Uterus (tissue), 4 donors: ENCODE data around the gene LAYN. TPM values are rescaled to one million over a fixed set of nuclear protein-coding genes. Genes with fewer than 3 reads are reported as not detected.

Experiments used
- DNase-seq, 2 donors: peaks; one replicate each; pipeline ENCODE4 v3.0.0-alpha.2; 2019 to 2020
- H3K27ac ChIP-seq, 2 donors: fragments of 200-600 bp; sonication (generic); 1 replicate in 1 of 2; 2 replicates in 1 of 2; pipeline ENCODE4 v1.5.1; 2016 to 2018
- H3K27me3 ChIP-seq, 2 donors: fragments of 200-600 bp; sonication (generic); one replicate each; pipeline ENCODE4 v1.5.1; 2018 to 2019; ENCODE audit warnings: control low read depth in 1 of 2
- H3K36me3 ChIP-seq, 2 donors: fragments of 200-600 bp; sonication (generic); one replicate each; pipeline ENCODE4 v1.5.1; 2019; ENCODE audit warnings: control low read depth in 1 of 2
- H3K4me1 ChIP-seq, 2 donors: fragments of 200-600 bp; sonication (generic); one replicate each; pipeline ENCODE4 v1.5.1; 2018 to 2019; ENCODE audit warnings: control low read depth in 1 of 2
- H3K4me3 ChIP-seq, 2 donors: fragments of 200-600 bp; sonication (generic); 1 replicate in 1 of 2; 2 replicates in 1 of 2; pipeline ENCODE4 v1.5.1; 2018 to 2019; ENCODE audit warnings: mild to moderate bottlenecking in 1 of 2
- H3K9me3 ChIP-seq, 2 donors: fragments of 200-600 bp; sonication (generic); one replicate each; pipeline ENCODE4 v1.5.1; 2019; ENCODE audit warnings: control low read depth in 1 of 2
- POLR2A ChIP-seq, 2 donors: fragments of 450-650 bp; IDR thresholded peaks; one replicate each; pipeline ENCODE4 v1.6.1; 2016; ENCODE audit warnings: antibody characterized with exemption in 2 of 2, mild to moderate bottlenecking in 1 of 2, moderate library complexity in 1 of 2
- intact Hi-C: fragments of 100-400 bp; cut with DNase I; formaldehyde crosslinking; loops from one replicate; pipeline ENCODE4 v1.15.1; 2023; ENCODE audit warnings: low total_unique reads
- total RNA-seq, 4 donors: library from RNA; depleted of rRNA in 3 of 4; stranded (reverse); fragments of >200 nt in 3 of 4; gene quantifications; one replicate each; pipeline versions ENCODE4 v1.1.0 to v1.2.4, GENCODE V29; 2014 to 2023
- TF ChIP-seq, protein P1 (sequence below), 4 experiments: fragments of 200-600 bp in 2 of 4; fragments of 450-650 bp in 2 of 4; sonication (generic) in 2 of 4; IDR thresholded peaks; one replicate each; pipeline ENCODE4 v1.5.1; 2016 to 2019; ENCODE audit warnings: antibody characterized with exemption in 4 of 4, mild to moderate bottlenecking in 2 of 4, moderate library complexity in 1 of 4
- donor health status: DM: yes; HTN: yes; CAD: no.

The LAYN gene
- total RNA-seq, 4 donors from 2014 or later = 8.5 to 58.2 (median 37.1) TPM

DNA sequence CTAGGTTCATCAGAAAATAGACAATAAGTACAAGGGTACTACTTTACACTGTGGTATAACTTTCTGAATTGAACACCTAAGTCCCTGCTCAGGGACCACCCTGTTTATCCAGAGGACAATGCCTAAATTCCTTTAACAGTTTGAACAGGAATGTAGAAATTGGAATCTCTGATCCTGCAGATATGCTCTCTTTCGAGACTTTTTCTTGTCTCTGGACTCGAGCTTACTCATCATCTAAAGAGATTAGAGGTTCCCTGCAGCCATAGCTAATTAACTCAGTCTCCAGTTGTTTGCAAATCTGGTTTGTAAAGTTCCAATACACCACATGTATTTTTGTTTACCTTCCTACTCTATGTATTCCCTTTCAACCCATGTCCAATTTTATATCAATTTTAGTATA, 24.9 kb upstream of the LAYN start:
- no peaks in the 10 kb centered on the region for H3K36me3 ChIP-seq
- H3K27ac ChIP-seq = no peak overlapping the region
- no peaks in the 10 kb centered on the region for H3K9me3 ChIP-seq
- DNase-seq = no peak
- TF ChIP-seq, protein P1, sequence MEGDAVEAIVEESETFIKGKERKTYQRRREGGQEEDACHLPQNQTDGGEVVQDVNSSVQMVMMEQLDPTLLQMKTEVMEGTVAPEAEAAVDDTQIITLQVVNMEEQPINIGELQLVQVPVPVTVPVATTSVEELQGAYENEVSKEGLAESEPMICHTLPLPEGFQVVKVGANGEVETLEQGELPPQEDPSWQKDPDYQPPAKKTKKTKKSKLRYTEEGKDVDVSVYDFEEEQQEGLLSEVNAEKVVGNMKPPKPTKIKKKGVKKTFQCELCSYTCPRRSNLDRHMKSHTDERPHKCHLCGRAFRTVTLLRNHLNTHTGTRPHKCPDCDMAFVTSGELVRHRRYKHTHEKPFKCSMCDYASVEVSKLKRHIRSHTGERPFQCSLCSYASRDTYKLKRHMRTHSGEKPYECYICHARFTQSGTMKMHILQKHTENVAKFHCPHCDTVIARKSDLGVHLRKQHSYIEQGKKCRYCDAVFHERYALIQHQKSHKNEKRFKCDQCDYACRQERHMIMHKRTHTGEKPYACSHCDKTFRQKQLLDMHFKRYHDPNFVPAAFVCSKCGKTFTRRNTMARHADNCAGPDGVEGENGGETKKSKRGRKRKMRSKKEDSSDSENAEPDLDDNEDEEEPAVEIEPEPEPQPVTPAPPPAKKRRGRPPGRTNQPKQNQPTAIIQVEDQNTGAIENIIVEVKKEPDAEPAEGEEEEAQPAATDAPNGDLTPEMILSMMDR (IDR thresholded peaks at IDR 0.05) = no peak
- TF ChIP-seq POLR2A (IDR thresholded peaks at IDR 0.05) = no peak
- H3K27me3 ChIP-seq = peaks cover 11 to 13% of the 10 kb centered on the region in 2 donors
- H3K4me1 ChIP-seq = peaks cover 0 to 7% of the 10 kb centered on the region in 2 donors
- H3K4me3 ChIP-seq = no peak overlapping the region
- intact Hi-C loops = no loop called here

DNA sequence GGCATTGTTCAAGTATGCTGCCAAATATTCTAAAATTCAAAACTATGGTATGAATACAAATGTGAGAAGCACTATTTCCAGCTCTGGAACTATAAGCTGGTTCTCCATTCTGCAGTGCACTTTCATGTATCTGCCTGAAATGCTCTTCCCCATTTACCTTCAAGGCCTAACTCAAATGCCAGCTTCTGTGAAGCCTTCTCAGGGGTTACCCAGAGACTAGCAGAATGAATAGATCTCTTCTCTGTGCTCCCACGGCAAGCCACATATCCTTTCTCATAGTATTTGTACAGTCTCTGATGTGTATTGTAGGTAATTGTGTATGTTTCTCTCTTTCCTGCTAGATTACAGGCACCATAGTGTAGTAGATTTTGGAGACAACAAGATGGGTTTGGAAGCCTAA, 21.9 kb upstream of the LAYN start:
- Histone ChIP-seq H3K4me1 (no peaks in the 10 kb centered on the region), H3K9me3 (no peaks in the 10 kb centered on the region), H3K27ac (no peak overlapping the region), H3K4me3 (no peak overlapping the region), H3K36me3 (no peaks in the 10 kb centered on the region), H3K27me3 (peaks cover 0 to 5% of the 10 kb centered on the region in 2 donors)
- intact Hi-C loops = no loop called here
- no peak for DNase-seq
- no peak for TF ChIP-seq POLR2A (IDR thresholded peaks at IDR 0.05)
- TF ChIP-seq, protein P1 (IDR thresholded peaks at IDR 0.05) = no peak

DNA sequence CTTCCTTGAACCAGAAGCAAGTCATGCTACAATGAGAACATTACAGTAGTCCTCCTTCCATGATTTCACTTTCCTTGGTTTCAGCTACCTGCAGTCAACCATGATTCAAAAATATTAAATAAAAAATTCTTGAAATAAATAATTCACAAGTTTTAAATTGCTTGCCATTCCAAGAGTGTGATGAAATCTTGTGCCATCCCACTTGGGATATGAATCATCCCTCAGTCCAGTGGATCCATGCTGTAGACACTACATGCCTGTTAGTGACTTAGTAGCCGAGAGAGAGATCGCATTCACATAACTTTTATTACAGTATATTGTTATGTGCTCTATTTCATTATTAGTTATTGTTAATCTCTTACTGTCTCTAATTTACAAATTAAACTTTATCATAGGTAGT, 20.0 kb upstream of the LAYN start:
- no peaks in the 10 kb centered on the region for H3K27me3 ChIP-seq
- no peak overlapping the region for H3K27ac ChIP-seq
- no peaks in the 10 kb centered on the region for H3K9me3 ChIP-seq
- no peaks in the 10 kb centered on the region for H3K4me1 ChIP-seq
- no peaks in the 10 kb centered on the region for H3K36me3 ChIP-seq
- TF ChIP-seq POLR2A (IDR thresholded peaks at IDR 0.05) = no peak
- TF ChIP-seq, protein P1 (IDR thresholded peaks at IDR 0.05) = no peak
- intact Hi-C loops = no loop called here
- DNase-seq = no peak
- H3K4me3 ChIP-seq = no peak overlapping the region

DNA sequence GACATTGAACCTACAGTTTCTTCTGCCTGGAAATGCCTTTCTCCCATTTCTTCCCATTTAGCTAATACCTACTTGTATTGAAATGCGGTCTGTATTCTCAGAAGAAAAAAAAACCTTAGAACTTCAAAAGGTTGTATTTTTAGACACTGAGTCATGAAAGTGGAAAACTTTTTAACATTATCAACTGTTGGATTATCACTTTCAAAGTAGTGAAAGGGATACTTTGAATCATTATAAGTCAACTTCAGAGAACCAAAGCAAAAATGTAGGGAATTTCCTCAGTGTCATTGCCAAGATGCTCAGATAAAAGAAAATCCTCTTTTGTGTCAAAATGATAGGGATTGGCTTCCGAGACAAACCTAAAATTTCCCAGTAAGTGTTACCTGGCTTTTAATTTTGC, 19.4 kb upstream of the LAYN start:
- intact Hi-C loops = no loop called here
- no peak for DNase-seq
- TF ChIP-seq, protein P1 (IDR thresholded peaks at IDR 0.05) = no peak
- no peak for TF ChIP-seq POLR2A (IDR thresholded peaks at IDR 0.05)
- H3K36me3 ChIP-seq = no peaks in the 10 kb centered on the region
- no peaks in the 10 kb centered on the region for H3K9me3 ChIP-seq
- no peak overlapping the region for H3K27ac ChIP-seq
- no peaks in the 10 kb centered on the region for H3K27me3 ChIP-seq
- no peaks in the 10 kb centered on the region for H3K4me1 ChIP-seq
- no peak overlapping the region for H3K4me3 ChIP-seq

DNA sequence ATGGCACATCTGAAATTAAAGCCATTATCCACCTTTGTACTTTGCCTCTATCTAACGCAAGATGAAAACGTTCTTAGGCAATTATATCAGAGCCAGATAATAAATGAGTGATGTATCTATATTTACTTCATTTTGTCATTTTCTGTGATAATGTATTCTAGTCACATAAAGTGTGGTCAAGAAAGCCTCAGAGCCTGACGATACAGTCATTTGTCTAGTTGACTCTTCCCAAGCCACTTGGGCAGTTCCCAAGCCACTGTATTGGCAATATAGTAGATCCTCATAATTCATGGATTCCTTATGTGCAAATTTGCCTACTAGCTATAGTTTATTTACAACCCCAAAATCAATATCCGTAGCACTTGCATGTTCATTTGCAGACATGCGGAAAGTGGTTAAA, 18.1 kb upstream of the LAYN start:
- Histone ChIP-seq H3K4me1 (no peaks in the 10 kb centered on the region), H3K9me3 (no peaks in the 10 kb centered on the region), H3K27me3 (no peaks in the 10 kb centered on the region), H3K4me3 (no peak overlapping the region), H3K27ac (no peak overlapping the region), H3K36me3 (no peaks in the 10 kb centered on the region)
- intact Hi-C loops = no loop called here
- TF ChIP-seq POLR2A (IDR thresholded peaks at IDR 0.05) = no peak
- TF ChIP-seq, protein P1 (IDR thresholded peaks at IDR 0.05) = no peak
- no peak for DNase-seq
